Measurements from ENCODE around the gene FIZ1.

GRCh38 chr19:55549500-55550320, 49.6 kb downstream of the FIZ1 start:
- no peak for TF ChIP-seq CTCF (conservative IDR thresholded peaks at IDR 0.05; ENCODE audit: low read length)
- no peak for TF ChIP-seq EZH2phosphoT487 (IDR thresholded peaks at IDR 0.05; ENCODE audit: borderline replicate concordance)

Measured in Loucy (cell line).